Sigmoid colon (tissue), 7 donors: Measurements from ENCODE around the gene OSBPL5. TPM values are rescaled to one million over a fixed set of nuclear protein-coding genes. Genes with fewer than 3 reads are reported as not detected.

Experiments
- DNase-seq: peaks from one replicate; pipeline ENCODE4 v3.0.0-alpha.2; 2019
- H3K27ac ChIP-seq, 4 donors: fragments of 200-600 bp; sonication (generic); one replicate each; pipeline ENCODE4 v1.5.1; 2016 to 2019; ENCODE audit warnings: mild to moderate bottlenecking in 1 of 4
- H3K27me3 ChIP-seq, 3 donors: fragments of 200-600 bp; sonication (generic); one replicate each; pipeline ENCODE4 v1.5.1; 2019; ENCODE audit warnings: mild to moderate bottlenecking in 1 of 3
- H3K36me3 ChIP-seq, 4 donors: fragments of 200-600 bp; sonication (generic); one replicate each; pipeline ENCODE4 v1.5.1; 2016 to 2019
- H3K4me1 ChIP-seq, 4 donors: fragments of 200-600 bp; sonication (generic); one replicate each; pipeline ENCODE4 v1.5.1; 2017 to 2019
- H3K4me3 ChIP-seq, 4 donors: fragments of 200-600 bp; sonication (generic); one replicate each; pipeline ENCODE4 v1.5.1; 2017 to 2019; ENCODE audit warnings: mild to moderate bottlenecking in 2 of 4, moderate library complexity in 1 of 4
- H3K9me3 ChIP-seq, 4 donors: fragments of 200-600 bp in 3 of 4; sonication (generic) in 3 of 4; one replicate each; pipeline versions ENCODE4 v1.5.1 to v1.6.1; 2013 to 2019
- CTCF ChIP-seq, 4 experiments: fragments of 450-650 bp in 3 of 4; fragments of 200-600 bp in 1 of 4; IDR thresholded peaks; one replicate each; pipeline ENCODE4 v1.5.1; 2016 to 2019; ENCODE audit warnings: antibody characterized with exemption in 4 of 4, mild to moderate bottlenecking in 3 of 4, moderate library complexity in 2 of 4
- EP300 ChIP-seq, 4 donors: sonication (generic); formaldehyde crosslinking; IDR thresholded peaks; one replicate each; pipeline ENCODE4 v1.6.1; 2017; ENCODE audit warnings: antibody characterized with exemption in 4 of 4
- POLR2A ChIP-seq, 2 donors: fragments of 450-650 bp; IDR thresholded peaks; one replicate each; pipeline ENCODE4 v1.6.1; 2016; ENCODE audit warnings: antibody characterized with exemption in 2 of 2, mild to moderate bottlenecking in 2 of 2, moderate library complexity in 2 of 2
- POLR2AphosphoS5 ChIP-seq, 4 donors: sonication (generic); formaldehyde crosslinking; IDR thresholded peaks; one replicate each; pipeline ENCODE4 v1.6.1; 2017; ENCODE audit warnings: antibody characterized with exemption in 4 of 4
- WGBS, 2 donors: extraction: QIAGEN DNeasy Blood & Tissue Kit; methylation state at CpG; one replicate each; pipeline ENCODE4 v1.1.7; 2013; 5-methylcytosine and 5-hydroxymethylcytosine counted together
- intact Hi-C: fragments of 100-400 bp; cut with DNase I; formaldehyde crosslinking; loops from one replicate; pipeline ENCODE4 v1.15.1; 2023
- polyA plus RNA-seq, 3 donors: library from polyadenylated mRNA; stranded (reverse); fragments of 200-250 nt; gene quantifications; one replicate each; pipeline ENCODE4 v1.2.3, GENCODE V29; 2013
- total RNA-seq, 4 donors: library from RNA; depleted of rRNA; stranded (reverse); fragments of >200 nt; gene quantifications; one replicate each; pipeline ENCODE4 v1.1.0, GENCODE V29; 2016
- donor health status: healthy with polysubstance abuse.
- donor health status: Bipolar disorder and iron deficiency.
- donor health status: healthy.

The OSBPL5 gene
- total and polyA plus RNA-seq, 7 donors: 16.6 to 69.2 (median 29.8) TPM

- intact Hi-C loops: no loop called here
- TF ChIP-seq CTCF (IDR thresholded peaks at IDR 0.05) (no peak), POLR2A (IDR thresholded peaks at IDR 0.05) (no peak), POLR2AphosphoS5 (IDR thresholded peaks at IDR 0.05) (no peak), EP300 (IDR thresholded peaks at IDR 0.05) (no peak)
- no peak overlapping the region for H3K4me3 ChIP-seq
- no peaks in the 10 kb centered on the region for H3K9me3 ChIP-seq
- H3K27ac ChIP-seq: no peak overlapping the region
- peaks cover 0 to 12% (median 10%) of the 10 kb centered on the region in 4 donors for H3K4me1 ChIP-seq
- H3K36me3 ChIP-seq: no peaks in the 10 kb centered on the region
- no peak for DNase-seq
- H3K27me3 ChIP-seq: peaks cover 15 to 56% (median 26%) of the 10 kb centered on the region in 3 donors
- 82 to 93% methylated on average over 15 of the region's 15 CpGs for WGBS, 2 donors
Measured at GRCh38 chr11:3198815-3199214, 33.7 kb upstream of the OSBPL5 start.

- H3K9me3 ChIP-seq: no peaks in the 10 kb centered on the region
- H3K27ac ChIP-seq: no peak overlapping the region
- peaks cover 0 to 4% (median 2%) of the 10 kb centered on the region in 4 donors for H3K4me1 ChIP-seq
- DNase-seq: no peak
- no peak overlapping the region for H3K4me3 ChIP-seq
- TF ChIP-seq POLR2AphosphoS5 (IDR thresholded peaks at IDR 0.05) (no peak), POLR2A (IDR thresholded peaks at IDR 0.05) (no peak), CTCF (IDR thresholded peaks at IDR 0.05) (no peak), EP300 (IDR thresholded peaks at IDR 0.05) (no peak)
- intact Hi-C loops: no loop called here
- WGBS, 2 donors: 71 to 80% methylated on average over 8 of the region's 8 CpGs
- H3K36me3 ChIP-seq: no peaks in the 10 kb centered on the region
- peaks cover 7 to 48% (median 18%) of the 10 kb centered on the region in 3 donors for H3K27me3 ChIP-seq
Measured at GRCh38 chr11:3197878-3198528, 32.9 kb upstream of the OSBPL5 start.

- TF ChIP-seq EP300 (IDR thresholded peaks at IDR 0.05) (no peak), POLR2A (IDR thresholded peaks at IDR 0.05) (no peak), CTCF (IDR thresholded peaks at IDR 0.05) (no peak), POLR2AphosphoS5 (IDR thresholded peaks at IDR 0.05) (no peak)
- Histone ChIP-seq H3K4me3 (no peak overlapping the region), H3K27me3 (peaks cover 3 to 40% (median 10%) of the 10 kb centered on the region in 3 donors), H3K36me3 (no peaks in the 10 kb centered on the region), H3K4me1 (no peaks in the 10 kb centered on the region), H3K27ac (no peak overlapping the region), H3K9me3 (no peaks in the 10 kb centered on the region)
- no peak for DNase-seq
- intact Hi-C loops: no loop called here
- WGBS, 2 donors: 81 to 85% methylated on average over 11 of the region's 11 CpGs
Measured at GRCh38 chr11:3197044-3197695, 32.1 kb upstream of the OSBPL5 start.

- H3K4me3 ChIP-seq: no peak overlapping the region
- peak; percentile 52 for DNase-seq
- intact Hi-C loops: no loop called here
- H3K27ac ChIP-seq: no peak overlapping the region
- H3K9me3 ChIP-seq: no peaks in the 10 kb centered on the region
- no peaks in the 10 kb centered on the region for H3K36me3 ChIP-seq
- H3K4me1 ChIP-seq: no peaks in the 10 kb centered on the region
- peaks cover 0 to 32% (median 2%) of the 10 kb centered on the region in 3 donors for H3K27me3 ChIP-seq
- no peak for TF ChIP-seq CTCF (IDR thresholded peaks at IDR 0.05)
- no peak for TF ChIP-seq EP300 (IDR thresholded peaks at IDR 0.05)
- TF ChIP-seq POLR2A (IDR thresholded peaks at IDR 0.05): no peak
- no peak for TF ChIP-seq POLR2AphosphoS5 (IDR thresholded peaks at IDR 0.05)
- 82 to 88% methylated on average over 23 of the region's 23 CpGs for WGBS, 2 donors
Measured at GRCh38 chr11:3196161-3197043, 31.3 kb upstream of the OSBPL5 start.
